Neural progenitor cell (in vitro differentiated cells): ENCODE measurements around the gene COL11A2. TPM values are rescaled to one million over a fixed set of nuclear protein-coding genes. Genes with fewer than 3 reads are reported as not detected.

Experiments used
- DNase-seq: peaks from one replicate; pipeline ENCODE4 v3.0.0-alpha.2; 2016; ENCODE audit warnings: low spot score
- H2AFZ ChIP-seq: fragments of 200-600 bp; sonication (generic); replicated peaks from 2 replicates; pipeline ENCODE4 v1.6.1; 2016; ENCODE audit warnings: antibody characterized with exemption
- H3F3A ChIP-seq: fragments of 200-600 bp; sonication (generic); 2 replicates; pipeline ENCODE4 v1.6.1; 2016; ENCODE audit warnings: antibody characterized with exemption, low read depth
- H3K27ac ChIP-seq: fragments of 200-600 bp; sonication (generic); 2 replicates; pipeline ENCODE4 v1.5.1; 2016; ENCODE audit warnings: mild to moderate bottlenecking
- H3K27me3 ChIP-seq: fragments of 200-600 bp; sonication (generic); 2 replicates; pipeline ENCODE4 v1.6.1; 2016; ENCODE audit warnings: mild to moderate bottlenecking, moderate library complexity
- H3K36me3 ChIP-seq: fragments of 200-600 bp; sonication (generic); 2 replicates; pipeline ENCODE4 v1.5.1; 2016
- H3K4me1 ChIP-seq: fragments of 200-600 bp; sonication (generic); 2 replicates; pipeline ENCODE4 v1.6.1; 2016; ENCODE audit warnings: mixed run types
- H3K4me2 ChIP-seq: fragments of 200-600 bp; sonication (generic); 2 replicates; pipeline ENCODE4 v1.6.1; 2016
- H3K4me3 ChIP-seq: fragments of 200-600 bp; sonication (generic); 2 replicates; pipeline ENCODE4 v1.5.1; 2016
- H3K79me2 ChIP-seq: fragments of 200-600 bp; sonication (generic); 2 replicates; pipeline ENCODE4 v1.6.1; 2016; ENCODE audit warnings: low read depth
- H3K9ac ChIP-seq: fragments of 200-600 bp; sonication (generic); 2 replicates; pipeline ENCODE4 v1.6.1; 2016
- H3K9me3 ChIP-seq: fragments of 200-600 bp; sonication (generic); 2 replicates; pipeline ENCODE4 v1.5.1; 2016; ENCODE audit warnings: low read depth
- H4K20me1 ChIP-seq: fragments of 200-600 bp; sonication (generic); 2 replicates; pipeline ENCODE4 v1.6.1; 2016; ENCODE audit warnings: low read depth
- H3K27ac Mint-ChIP-seq: 3 replicates; pipeline ENCODE4 v1.8.0; 2021; ENCODE audit warnings: mixed read lengths
- H3K27me3 Mint-ChIP-seq: 2 replicates; pipeline ENCODE4 v1.8.0; 2022; ENCODE audit warnings: low read depth, mild to moderate bottlenecking, inconsistent platforms, moderate library complexity, mixed read lengths; ENCODE audit not compliant: insufficient read depth
- H3K36me3 Mint-ChIP-seq: 3 replicates; pipeline ENCODE4 v1.8.0; 2021; ENCODE audit warnings: mixed read lengths
- H3K4me1 Mint-ChIP-seq: 3 replicates; pipeline ENCODE4 v1.8.0; 2021; ENCODE audit warnings: mixed read lengths
- H3K4me3 Mint-ChIP-seq: 3 replicates; pipeline ENCODE4 v1.8.0; 2021; ENCODE audit warnings: mild to moderate bottlenecking, moderate library complexity, mixed read lengths
- H3K9me3 Mint-ChIP-seq: 3 replicates; pipeline ENCODE4 v1.8.0; 2020; ENCODE audit warnings: mixed read lengths
- CTCF ChIP-seq: fragments of 200-600 bp; sonication (generic); IDR thresholded peaks from 2 replicates; pipeline ENCODE4 v1.5.1; 2017; ENCODE audit warnings: antibody characterized with exemption, mild to moderate bottlenecking
- EZH2 ChIP-seq: fragments of 200-600 bp; sonication (generic); IDR thresholded peaks from 2 replicates; pipeline ENCODE4 v1.6.1; 2017; ENCODE audit warnings: antibody characterized with exemption, mild to moderate bottlenecking, moderate library complexity
- EZH2phosphoT487 ChIP-seq: fragments of 200-600 bp; sonication (generic); IDR thresholded peaks from 2 replicates; pipeline ENCODE4 v1.6.1; 2017; ENCODE audit warnings: antibody characterized with exemption
- total RNA-seq: library from RNA; depleted of rRNA; stranded (reverse); fragments of >200 nt; gene quantifications from 2 replicates; pipeline ENCODE4 v1.2.3, GENCODE V29; 2015; ENCODE audit warnings: low replicate concordance

COL11A2 gene
- total RNA-seq, 1 donor from 2014 or later, result 0.49 TPM

- H3K79me2 ChIP-seq, result no peaks in the 10 kb centered on the region
- H4K20me1 ChIP-seq, result no peaks in the 10 kb centered on the region
- H3K4me3 ChIP-seq, result no peak overlapping the region
- no peaks in the 10 kb centered on the region for H3K4me1 ChIP-seq
- no peaks in the 10 kb centered on the region for H3K9me3 Mint-ChIP-seq
- H3K27ac Mint-ChIP-seq, result no peak overlapping the region
- peaks cover 12% of the 10 kb centered on the region for H3K27me3 Mint-ChIP-seq
- peaks cover 18% of the 10 kb centered on the region for H3K27me3 ChIP-seq
- H3K36me3 ChIP-seq, result no peaks in the 10 kb centered on the region
- no peak overlapping the region for H3K27ac ChIP-seq
- peaks cover 16% of the 10 kb centered on the region for H3K4me1 Mint-ChIP-seq
- no peak overlapping the region for H3K4me3 Mint-ChIP-seq
- DNase-seq, result no peak
- H3K9ac ChIP-seq, result no peak overlapping the region
- no peaks in the 10 kb centered on the region for H3K9me3 ChIP-seq
- no peak overlapping the region for H2AFZ ChIP-seq
- TF ChIP-seq CTCF, result no peak
- no peak for TF ChIP-seq EZH2
- TF ChIP-seq EZH2phosphoT487, result no peak
- H3F3A ChIP-seq, result no peaks in the 10 kb centered on the region
- H3K4me2 ChIP-seq, result no peak overlapping the region
- H3K36me3 Mint-ChIP-seq, result no peaks in the 10 kb centered on the region
These were observed 32.2 kb downstream of the COL11A2 start for GRCh38 chr6:33160096-33160495.

- Histone ChIP-seq H3K9me3 (no peaks in the 10 kb centered on the region), H3K27ac (no peak overlapping the region), H3K9ac (no peak overlapping the region), H4K20me1 (no peaks in the 10 kb centered on the region), H3K4me2 (no peak overlapping the region), H3F3A (no peaks in the 10 kb centered on the region), H3K4me1 (no peaks in the 10 kb centered on the region), H3K4me3 (no peak overlapping the region), H3K36me3 (no peaks in the 10 kb centered on the region), H3K79me2 (no peaks in the 10 kb centered on the region), H2AFZ (no peak overlapping the region), H3K27me3 (peaks cover 11% of the 10 kb centered on the region)
- DNase-seq, result no peak
- no peak for TF ChIP-seq CTCF
- no peak for TF ChIP-seq EZH2phosphoT487
- no peak for TF ChIP-seq EZH2
- Mint-ChIP-seq H3K4me1 (peaks cover 10% of the 10 kb centered on the region), H3K27me3 (peaks cover 6% of the 10 kb centered on the region), H3K4me3 (no peak overlapping the region), H3K9me3 (peaks cover 7% of the 10 kb centered on the region), H3K27ac (no peak overlapping the region), H3K36me3 (peaks cover under 1% of the 10 kb centered on the region)
These were observed 35.3 kb downstream of the COL11A2 start for GRCh38 chr6:33156964-33157363.

- H3K79me2 ChIP-seq, result no peaks in the 10 kb centered on the region
- no peaks in the 10 kb centered on the region for H3K36me3 ChIP-seq
- H3K9ac ChIP-seq, result no peak overlapping the region
- H3K27ac ChIP-seq, result no peak overlapping the region
- H3K9me3 ChIP-seq, result no peaks in the 10 kb centered on the region
- no peaks in the 10 kb centered on the region for H3K4me1 ChIP-seq
- no peak overlapping the region for H3K4me3 Mint-ChIP-seq
- no peak for DNase-seq
- peaks cover 7% of the 10 kb centered on the region for H3K4me1 Mint-ChIP-seq
- H3K4me2 ChIP-seq, result no peak overlapping the region
- H3K4me3 ChIP-seq, result no peak overlapping the region
- H3K27me3 Mint-ChIP-seq, result peaks cover 4% of the 10 kb centered on the region
- peaks cover 11% of the 10 kb centered on the region for H3K9me3 Mint-ChIP-seq
- H3K27ac Mint-ChIP-seq, result no peak overlapping the region
- peaks cover 7% of the 10 kb centered on the region for H3K27me3 ChIP-seq
- H3F3A ChIP-seq, result no peaks in the 10 kb centered on the region
- H2AFZ ChIP-seq, result no peak overlapping the region
- H4K20me1 ChIP-seq, result no peaks in the 10 kb centered on the region
- TF ChIP-seq EZH2 (no peak), EZH2phosphoT487 (no peak), CTCF (no peak)
- H3K36me3 Mint-ChIP-seq, result peaks cover 2% of the 10 kb centered on the region
These were observed 35.7 kb downstream of the COL11A2 start for GRCh38 chr6:33156561-33156960.
